Fibroblast of lung (primary cell): Measurements from ENCODE around the gene SLC9A5. TPM values are rescaled to one million over a fixed set of nuclear protein-coding genes. Genes with fewer than 3 reads are reported as not detected.
A peak's percentile ranks its signal among the peaks of the same experiment; 100 is the strongest.

Source experiments
- DNase-seq, 2 donors: peaks; one replicate each; pipeline versions ENCODE4 v3.0.0 to v3.0.0-alpha.2; 2010; ENCODE audit warnings: low read depth in 2 of 2
- H2AFZ ChIP-seq: 2 replicates; pipeline ENCODE4 v1.5.1; 2012; ENCODE audit warnings: low read length, control low read depth, inconsistent platforms
- H3K27ac ChIP-seq: 2 replicates; pipeline ENCODE4 v1.5.1; 2011; ENCODE audit warnings: low read length, control low read depth; ENCODE audit not compliant: insufficient read depth
- H3K27me3 ChIP-seq: 2 replicates; pipeline ENCODE4 v1.5.1; 2011; ENCODE audit warnings: mild to moderate bottlenecking, low read length; ENCODE audit not compliant: control insufficient read depth, insufficient read depth
- H3K36me3 ChIP-seq: 2 replicates; pipeline ENCODE4 v1.5.1; 2011; ENCODE audit warnings: low read length; ENCODE audit not compliant: control insufficient read depth, insufficient read depth
- H3K4me1 ChIP-seq: 2 replicates; pipeline ENCODE4 v1.5.1; 2011; ENCODE audit warnings: low read length; ENCODE audit not compliant: control insufficient read depth, insufficient read depth; ENCODE audit errors: extremely low read depth
- H3K4me2 ChIP-seq: 2 replicates; pipeline ENCODE4 v1.5.1; 2011; ENCODE audit warnings: low read length, control low read depth; ENCODE audit not compliant: insufficient read depth; ENCODE audit errors: extremely low read depth
- H3K4me3 ChIP-seq, 4 experiments: fragments of 200-600 bp in 1 of 4; sonication (generic) in 1 of 4; replicated peaks in 1 of 4; 2 replicates each; pipeline ENCODE4 v1.5.1; 2011 to 2016; ENCODE audit warnings: low read length in 4 of 4, low read depth in 3 of 4, mild to moderate bottlenecking in 3 of 4, control low read depth in 2 of 4, inconsistent platforms in 1 of 4, mixed read lengths in 1 of 4; ENCODE audit not compliant: insufficient read depth in 1 of 4; ENCODE audit errors: control extremely low read depth in 1 of 4
- H3K79me2 ChIP-seq: 2 replicates; pipeline ENCODE4 v1.5.1; 2012; ENCODE audit warnings: mild to moderate bottlenecking, low read length, inconsistent platforms; ENCODE audit not compliant: control insufficient read depth, insufficient read depth
- H3K9ac ChIP-seq: 2 replicates; pipeline ENCODE4 v1.5.1; 2011; ENCODE audit warnings: mild to moderate bottlenecking, low read length, control low read depth; ENCODE audit not compliant: insufficient read depth
- H3K9me3 ChIP-seq: 2 replicates; pipeline ENCODE4 v1.5.1; 2012; ENCODE audit warnings: low read depth, low read length; ENCODE audit not compliant: control insufficient read depth, insufficient read depth
- H4K20me1 ChIP-seq: 2 replicates; pipeline ENCODE4 v1.5.1; 2011; ENCODE audit warnings: low read length; ENCODE audit not compliant: control insufficient read depth, insufficient read depth; ENCODE audit errors: extremely low read depth
- CTCF ChIP-seq, 2 donors: IDR thresholded peaks in 1 of 2; conservative IDR thresholded peaks in 1 of 2; 1 replicate in 1 of 2; 2 replicates in 1 of 2; pipeline ENCODE4 v1.5.1; 2011 to 2012; ENCODE audit warnings: low read length in 2 of 2, control low read depth in 1 of 2, inconsistent platforms in 1 of 2, low read depth in 1 of 2, mild to moderate bottlenecking in 1 of 2
- EZH2 ChIP-seq: IDR thresholded peaks from 2 replicates; pipeline ENCODE4 v1.5.1; 2012; ENCODE audit warnings: low read length, control low read depth, mild to moderate bottlenecking; ENCODE audit errors: missing control alignments
- polyA plus RNA-seq, 2 donors: library from polyadenylated mRNA; depleted of rRNA in 1 of 2; stranded (reverse) in 1 of 2; unstranded in 1 of 2; fragments of >200 nt; gene quantifications; 2 replicates each; pipeline ENCODE4 v1.2.1, GENCODE V29; 2011 to 2012; ENCODE audit warnings: missing spikeins in 1 of 2
- total RNA-seq: library from RNA; depleted of rRNA; stranded (reverse); fragments of >200 nt; gene quantifications from 2 replicates; pipeline ENCODE4 v1.2.1, GENCODE V29; 2014

SLC9A5 gene
- total and polyA plus RNA-seq, 2 donors (not counting 1 experiment from before 2014, with no cell fraction given), result 2.0 to 2.3 TPM

DNA sequence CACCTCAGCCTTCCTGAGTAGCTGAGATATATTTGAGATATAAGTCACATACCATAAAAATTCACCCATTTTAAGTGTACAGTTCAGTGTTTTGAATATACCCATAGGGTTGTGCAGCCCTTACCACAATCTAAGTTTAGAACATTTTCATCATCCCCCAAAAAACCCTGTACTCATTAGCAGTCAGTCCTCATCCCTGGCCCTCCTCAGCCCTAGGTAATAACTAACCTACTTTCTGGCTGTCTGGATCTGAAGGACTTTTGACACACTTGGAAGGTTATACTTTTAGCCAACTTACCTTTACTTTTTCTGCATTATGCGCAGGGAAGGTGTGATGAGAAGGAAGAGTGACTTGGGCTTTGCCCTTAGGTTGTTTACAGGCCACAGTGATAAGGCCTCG is 26.5 kb downstream of the SLC9A5 start:
- no peak for DNase-seq
- no peak overlapping the region for H2AFZ ChIP-seq
- H3K9ac ChIP-seq, result no peak overlapping the region
- TF ChIP-seq EZH2, result no peak
- no peak for TF ChIP-seq CTCF (conservative IDR thresholded peaks at IDR 0.05 in 1 of 2, IDR thresholded peaks at IDR 0.05 in 1 of 2; ENCODE audit: low read depth in 1 of 2, low read length in 2 of 2)
- H4K20me1 ChIP-seq, result no peaks in the 10 kb centered on the region
- H3K4me3 ChIP-seq, result no peak overlapping the region
- H3K27ac ChIP-seq, result no peak overlapping the region
- H3K36me3 ChIP-seq, result peaks cover 11% of the 10 kb centered on the region
- no peaks in the 10 kb centered on the region for H3K9me3 ChIP-seq
- H3K79me2 ChIP-seq, result peaks cover 5% of the 10 kb centered on the region
- H3K27me3 ChIP-seq, result no peaks in the 10 kb centered on the region
- H3K4me1 ChIP-seq, result peaks cover 16% of the 10 kb centered on the region
- H3K4me2 ChIP-seq, result no peak overlapping the region

- Histone ChIP-seq H3K27me3 (no peaks in the 10 kb centered on the region), H2AFZ (no peak overlapping the region), H3K4me1 (peaks cover 16% of the 10 kb centered on the region), H3K27ac (peak overlapping the region; percentile 94), H4K20me1 (no peaks in the 10 kb centered on the region), H3K9ac (peak overlapping the region; percentile 70), H3K36me3 (peaks cover 6% of the 10 kb centered on the region), H3K9me3 (no peaks in the 10 kb centered on the region), H3K79me2 (peaks cover 5% of the 10 kb centered on the region), H3K4me2 (peak overlapping the region; percentile 99), H3K4me3 (peak overlapping the region in 2 of 4 experiments; percentile 38 to 67)
- TF ChIP-seq CTCF (conservative IDR thresholded peaks at IDR 0.05 in 1 of 2, IDR thresholded peaks at IDR 0.05 in 1 of 2; ENCODE audit: low read depth in 1 of 2, low read length in 2 of 2) (no peak), EZH2 (no peak)
- DNase-seq, result peak; percentile 99 to 100
Observed at GRCh38 chr16:67277294-67277998, 28.7 kb downstream of the SLC9A5 start.

GRCh38 chr16:67277999-67278772 is 29.4 kb downstream of the SLC9A5 start:
- H3K4me3 ChIP-seq, result peak overlapping the region; percentile 46 to 72 (median 70)
- H3K27me3 ChIP-seq, result no peaks in the 10 kb centered on the region
- TF ChIP-seq CTCF (conservative IDR thresholded peaks at IDR 0.05 in 1 of 2, IDR thresholded peaks at IDR 0.05 in 1 of 2; ENCODE audit: low read depth in 1 of 2, low read length in 2 of 2), result no peak
- no peak for TF ChIP-seq EZH2
- peak overlapping the region; percentile 99 for H3K4me2 ChIP-seq
- no peaks in the 10 kb centered on the region for H3K9me3 ChIP-seq
- peaks cover 5% of the 10 kb centered on the region for H3K79me2 ChIP-seq
- H3K4me1 ChIP-seq, result peaks cover 16% of the 10 kb centered on the region
- peak overlapping the region; percentile 94 for H3K27ac ChIP-seq
- peaks cover 7% of the 10 kb centered on the region for H3K36me3 ChIP-seq
- peak overlapping the region; percentile 70 for H3K9ac ChIP-seq
- peak; percentile 83 to 91 for DNase-seq
- no peaks in the 10 kb centered on the region for H4K20me1 ChIP-seq
- no peak overlapping the region for H2AFZ ChIP-seq
